Stimulated activated naive CD8-positive, alpha-beta T cell treated with anti-CD3 and anti-CD28 coated beads, Interleukin-15, amount 100 ng/mL, for 72 hours (primary cell): Measurements from ENCODE around the gene CASP9.

Experiments used
- ATAC-seq: fragments of 150-1000 bp; cut with Tn5 transposase; 2 replicates; pipeline ENCODE4 v1.10.0; 2021; ENCODE audit warnings: mild to moderate bottlenecking, moderate library complexity
- DNase-seq, 2 donors: peaks; one replicate each; pipeline ENCODE4 v3.0.0; 2021 to 2022
- H3K27ac Mint-ChIP-seq, 2 donors: one replicate each; pipeline ENCODE4 v1.8.0; 2022; ENCODE audit warnings: mild to moderate bottlenecking in 2 of 2, mixed read lengths in 2 of 2, moderate library complexity in 2 of 2
- H3K27me3 Mint-ChIP-seq: one replicate; pipeline ENCODE4 v1.8.0; 2022; ENCODE audit warnings: mixed read lengths
- H3K4me1 Mint-ChIP-seq: one replicate; pipeline ENCODE4 v1.8.0; 2022; ENCODE audit warnings: mild to moderate bottlenecking, mixed read lengths
- H3K4me3 Mint-ChIP-seq, 2 donors: one replicate each; pipeline ENCODE4 v1.8.0; 2022; ENCODE audit warnings: mild to moderate bottlenecking in 2 of 2, mixed read lengths in 2 of 2, moderate library complexity in 1 of 2
- H3K9me3 Mint-ChIP-seq, 2 donors: one replicate each; pipeline ENCODE4 v1.8.0; 2022; ENCODE audit warnings: mixed read lengths in 2 of 2

The CASP9 gene

GRCh38 chr1:15452866-15453571 lies 71.0 kb downstream of the CASP9 start:
- DNase-seq: no peak
- Mint-ChIP-seq H3K4me3 (no peak overlapping the region), H3K9me3 (no peaks in the 10 kb centered on the region), H3K27me3 (no peaks in the 10 kb centered on the region), H3K27ac (peak overlapping the region in 1 of 2 donors; percentile 20), H3K4me1 (no peaks in the 10 kb centered on the region)
- no peak for ATAC-seq

DNA sequence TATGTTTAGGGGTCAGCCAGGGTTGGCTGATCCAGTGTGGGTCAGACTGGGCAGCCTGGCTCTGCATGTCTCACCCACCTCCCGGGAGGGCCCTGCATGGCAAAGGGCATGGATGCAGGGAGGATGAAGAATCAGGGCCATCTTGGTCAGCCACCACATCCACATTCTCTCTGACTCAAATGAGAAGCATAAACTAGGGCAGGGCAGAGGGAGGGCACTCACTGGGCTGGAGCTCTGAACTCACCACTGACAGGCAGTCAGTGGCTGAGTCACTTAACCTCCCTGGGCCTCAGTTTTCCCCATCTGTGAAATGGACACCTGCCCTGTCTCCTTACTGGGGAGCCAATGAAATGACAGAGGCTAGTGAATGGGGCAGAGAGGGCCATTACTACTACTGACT lies 71.8 kb downstream of the CASP9 start:
- DNase-seq: no peak
- no peaks in the 10 kb centered on the region for H3K4me1 Mint-ChIP-seq
- H3K4me3 Mint-ChIP-seq: no peak overlapping the region
- no peaks in the 10 kb centered on the region for H3K9me3 Mint-ChIP-seq
- no peak for ATAC-seq
- H3K27ac Mint-ChIP-seq: no peak overlapping the region
- H3K27me3 Mint-ChIP-seq: peaks cover 5% of the 10 kb centered on the region

DNA sequence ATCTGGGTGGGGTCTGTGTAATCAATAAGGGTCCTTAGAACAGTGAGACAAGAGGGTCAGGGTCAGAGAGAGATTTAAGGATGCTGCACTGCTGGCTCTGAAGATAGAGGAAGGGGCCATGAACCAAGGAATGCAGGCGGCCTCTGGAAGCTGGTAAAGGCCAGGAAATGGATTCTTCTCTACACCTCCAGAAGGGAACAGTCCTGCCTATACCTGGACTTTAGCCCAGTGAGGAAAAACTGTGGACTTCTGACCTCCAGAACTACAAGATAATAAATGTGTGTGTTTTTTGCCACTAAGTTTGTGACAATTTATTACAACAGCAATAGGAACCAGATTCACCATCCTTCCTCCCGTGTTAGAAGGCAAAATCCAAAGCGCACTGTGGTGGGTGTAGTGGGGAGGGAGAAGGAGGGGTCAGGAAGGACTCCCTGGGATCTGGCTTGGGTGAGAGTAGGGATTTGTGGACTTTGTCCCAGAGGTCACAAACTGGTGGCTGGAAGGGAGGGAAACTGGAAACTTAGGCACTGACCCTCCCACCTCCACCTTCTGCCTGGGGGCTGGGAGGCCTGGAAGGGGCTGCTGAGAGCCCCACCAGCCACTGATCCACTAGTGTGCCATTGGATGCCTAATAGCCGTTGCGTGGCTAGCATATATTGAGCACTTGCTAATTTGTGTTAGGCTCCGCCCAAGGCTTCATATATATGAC lies 72.8 kb downstream of the CASP9 start:
- no peak for ATAC-seq
- Mint-ChIP-seq H3K27me3 (peaks cover 16% of the 10 kb centered on the region), H3K27ac (no peak overlapping the region)

GRCh38 chr1:15449567-15449966 lies 74.4 kb downstream of the CASP9 start:
- Mint-ChIP-seq H3K4me1 (peaks cover 6% of the 10 kb centered on the region), H3K27me3 (peaks cover 30% of the 10 kb centered on the region), H3K9me3 (no peaks in the 10 kb centered on the region), H3K4me3 (no peak overlapping the region), H3K27ac (peak overlapping the region in 1 of 2 donors; percentile 36)
- no peak for DNase-seq
- ATAC-seq: no peak

More for the DNA sequence above, 72.8 kb downstream of the CASP9 start:
- DNase-seq: no peak
- H3K9me3 Mint-ChIP-seq: no peaks in the 10 kb centered on the region
- no peak overlapping the region for H3K4me3 Mint-ChIP-seq
- H3K4me1 Mint-ChIP-seq: no peaks in the 10 kb centered on the region

DNA sequence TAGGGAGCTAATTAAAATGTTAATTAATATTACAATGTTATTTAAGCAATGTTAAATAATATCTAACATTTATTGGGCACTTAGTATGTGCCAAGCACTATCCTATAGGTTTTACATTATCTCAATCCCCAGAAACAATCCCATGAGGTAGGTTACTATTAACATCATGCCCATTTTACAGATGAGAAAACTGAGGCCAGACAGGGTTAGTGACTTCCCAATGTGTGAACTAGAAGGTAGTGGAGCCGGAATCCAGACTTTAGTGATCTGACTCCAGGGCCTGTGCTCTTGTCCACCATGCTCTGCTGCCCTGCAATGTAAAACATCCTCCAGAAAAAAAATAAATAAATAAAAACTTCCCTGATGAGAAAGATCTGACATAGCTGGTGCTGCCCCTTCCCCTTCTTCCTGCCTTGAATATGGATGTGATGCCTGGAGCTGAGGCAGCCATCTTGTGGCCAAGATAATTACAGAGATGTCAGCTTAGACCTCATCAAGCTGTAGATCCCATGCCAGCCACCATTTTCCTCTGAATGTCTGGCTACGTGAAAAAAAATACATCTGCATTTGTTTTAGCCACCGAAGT lies 75.0 kb downstream of the CASP9 start:
- peak overlapping the region in 1 of 2 donors; percentile 19 for H3K27ac Mint-ChIP-seq
- DNase-seq: no peak
- H3K4me1 Mint-ChIP-seq: peaks cover 6% of the 10 kb centered on the region
- no peak for ATAC-seq
- H3K9me3 Mint-ChIP-seq: no peaks in the 10 kb centered on the region
- no peak overlapping the region for H3K4me3 Mint-ChIP-seq
- H3K27me3 Mint-ChIP-seq: peaks cover 30% of the 10 kb centered on the region

- ATAC-seq: no peak
- no peaks in the 10 kb centered on the region for H3K9me3 Mint-ChIP-seq
- no peak overlapping the region for H3K27ac Mint-ChIP-seq
- H3K4me1 Mint-ChIP-seq: peaks cover 6% of the 10 kb centered on the region
- H3K4me3 Mint-ChIP-seq: no peak overlapping the region
- DNase-seq: no peak
- H3K27me3 Mint-ChIP-seq: peaks cover 30% of the 10 kb centered on the region
These were observed 77.8 kb downstream of the CASP9 start for GRCh38 chr1:15446212-15446611.

- ATAC-seq: no peak
- H3K4me3 Mint-ChIP-seq: no peak overlapping the region
- no peak overlapping the region for H3K27ac Mint-ChIP-seq
- H3K27me3 Mint-ChIP-seq: peaks cover 30% of the 10 kb centered on the region
- H3K4me1 Mint-ChIP-seq: peaks cover 6% of the 10 kb centered on the region
- no peak for DNase-seq
- no peaks in the 10 kb centered on the region for H3K9me3 Mint-ChIP-seq
These were observed 78.5 kb downstream of the CASP9 start for GRCh38 chr1:15445390-15446122.

- Mint-ChIP-seq H3K4me1 (peaks cover 6% of the 10 kb centered on the region), H3K9me3 (no peaks in the 10 kb centered on the region), H3K27ac (no peak overlapping the region), H3K4me3 (no peak overlapping the region), H3K27me3 (peaks cover 30% of the 10 kb centered on the region)
- DNase-seq (no peak), ATAC-seq (no peak)
These were observed 79.3 kb downstream of the CASP9 start for GRCh38 chr1:15444468-15445389.

GRCh38 chr1:15443281-15443680 lies 80.7 kb downstream of the CASP9 start:
- H3K4me3 Mint-ChIP-seq: no peak overlapping the region
- no peak for ATAC-seq
- H3K4me1 Mint-ChIP-seq: peaks cover 6% of the 10 kb centered on the region
- no peak for DNase-seq
- H3K27me3 Mint-ChIP-seq: peaks cover 30% of the 10 kb centered on the region
- H3K27ac Mint-ChIP-seq: no peak overlapping the region
- no peaks in the 10 kb centered on the region for H3K9me3 Mint-ChIP-seq

- DNase-seq: no peak
- no peak for ATAC-seq
- H3K27ac Mint-ChIP-seq: no peak overlapping the region
- H3K27me3 Mint-ChIP-seq: peaks cover 30% of the 10 kb centered on the region
- no peak overlapping the region for H3K4me3 Mint-ChIP-seq
- H3K4me1 Mint-ChIP-seq: peaks cover 6% of the 10 kb centered on the region
- no peaks in the 10 kb centered on the region for H3K9me3 Mint-ChIP-seq
These were observed 81.3 kb downstream of the CASP9 start for GRCh38 chr1:15442759-15443158.

GRCh38 chr1:15442119-15442518 lies 81.9 kb downstream of the CASP9 start:
- peaks cover 6% of the 10 kb centered on the region for H3K4me1 Mint-ChIP-seq
- DNase-seq (no peak), ATAC-seq (no peak)
- H3K27me3 Mint-ChIP-seq: peaks cover 24% of the 10 kb centered on the region
- no peak overlapping the region for H3K27ac Mint-ChIP-seq
- no peaks in the 10 kb centered on the region for H3K9me3 Mint-ChIP-seq
- H3K4me3 Mint-ChIP-seq: no peak overlapping the region
